Neural cell (in vitro differentiated cells): ENCODE measurements around the gene LVRN.

Experiments used
- CTCF ChIP-seq: fragments of 450-650 bp; IDR thresholded peaks from 2 replicates; pipeline ENCODE4 v1.5.1; 2014; ENCODE audit warnings: antibody characterized with exemption, mild to moderate bottlenecking, moderate library complexity; ENCODE audit not compliant: poor library complexity, severe bottlenecking
- MXI1 ChIP-seq: fragments of 450-650 bp; conservative IDR thresholded peaks from 2 replicates; pipeline ENCODE4 v1.6.1; 2014; ENCODE audit warnings: antibody characterized with exemption, mild to moderate bottlenecking; ENCODE audit not compliant: poor library complexity, severe bottlenecking
- RAD21 ChIP-seq: fragments of 450-650 bp; conservative IDR thresholded peaks from 2 replicates; pipeline ENCODE4 v1.6.1; 2014; ENCODE audit warnings: antibody characterized with exemption, mild to moderate bottlenecking, moderate library complexity
- TAF1 ChIP-seq: IDR thresholded peaks from 2 replicates; pipeline ENCODE4 v1.6.1; 2012; ENCODE audit warnings: low read depth

GRCh38 chr5:116046261-116046660 is 84.0 kb downstream of the LVRN start:
- TF ChIP-seq CTCF (no peak), TAF1 (no peak), MXI1 (no peak), RAD21 (no peak)
